CD1c-positive myeloid dendritic cell (primary cell): Measurements from ENCODE around the gene KHDC1L.
"Not testable (repeated sequence)": the region's sequence is repeated elsewhere in the genome, so short reads cannot be mapped to it uniquely, and the experiment has no call there.

ENCODE experiments used
- DNase-seq: peaks from one replicate; pipeline ENCODE4 v3.0.0-alpha.2; 2016; ENCODE audit errors: extremely low spot score

KHDC1L gene

GRCh38 chr6:73207221-73207837 lies 18.0 kb downstream of the KHDC1L start:
- no peak for DNase-seq

- DNase-seq: no peak
Measured at GRCh38 chr6:73204252-73204651, 21.0 kb downstream of the KHDC1L start.

- DNase-seq: no peak
Measured at GRCh38 chr6:73203098-73203497, 22.2 kb downstream of the KHDC1L start.

- DNase-seq: no peak
Measured at GRCh38 chr6:73200735-73201134, 24.6 kb downstream of the KHDC1L start.

GRCh38 chr6:73200247-73200646 lies 25.0 kb downstream of the KHDC1L start:
- no peak for DNase-seq

- DNase-seq: no peak
Measured at GRCh38 chr6:73194744-73195143, 30.6 kb downstream of the KHDC1L start.

- DNase-seq: not testable (repeated sequence)
Measured at GRCh38 chr6:73193302-73193701, 32.0 kb downstream of the KHDC1L start.

GRCh38 chr6:73182021-73182607 lies 43.2 kb downstream of the KHDC1L start:
- no peak for DNase-seq

GRCh38 chr6:73180763-73181619 lies 44.3 kb downstream of the KHDC1L start:
- DNase-seq: peak; percentile 60

- DNase-seq: no peak
Measured at GRCh38 chr6:73180076-73180738, 45.1 kb downstream of the KHDC1L start.

GRCh38 chr6:73177221-73177944 lies 47.9 kb downstream of the KHDC1L start:
- no peak for DNase-seq

- no peak for DNase-seq
Measured at GRCh38 chr6:73176057-73176456, 49.2 kb downstream of the KHDC1L start.

- no peak for DNase-seq
Measured at GRCh38 chr6:73174646-73175045, 50.6 kb downstream of the KHDC1L start.
